Stimulated activated CD8-positive, alpha-beta memory T cell treated with anti-CD3 and anti-CD28 coated beads, Interleukin-2, amount 100 ng/mL, for 1 hour (primary cell): ENCODE data around the gene C13orf46.

Source experiments
- DNase-seq, 2 donors: peaks; one replicate each; pipeline ENCODE4 v3.0.0-alpha.2; 2020; ENCODE audit warnings: low read depth in 2 of 2

Gene C13orf46

DNA sequence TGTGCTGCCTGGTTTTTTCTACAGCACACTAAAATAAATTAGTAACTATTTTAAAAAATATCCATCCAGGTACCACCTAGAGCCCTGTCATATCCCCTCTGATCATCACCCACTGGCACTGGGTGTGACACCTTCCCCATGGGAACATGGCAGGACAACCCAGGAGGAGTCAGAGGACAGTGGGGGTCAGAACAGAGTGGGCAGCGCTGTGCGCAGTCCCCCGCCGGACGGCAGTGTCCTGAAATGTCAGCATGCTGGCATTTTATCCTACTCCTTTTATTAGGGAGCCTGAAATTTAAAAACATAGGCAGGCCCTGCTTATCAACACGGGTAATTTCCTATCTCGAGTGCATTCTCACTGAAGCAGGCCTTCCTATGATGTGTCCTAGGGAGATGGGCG, 67.9 kb downstream of the C13orf46 start:
- DNase-seq, result no peak

DNA sequence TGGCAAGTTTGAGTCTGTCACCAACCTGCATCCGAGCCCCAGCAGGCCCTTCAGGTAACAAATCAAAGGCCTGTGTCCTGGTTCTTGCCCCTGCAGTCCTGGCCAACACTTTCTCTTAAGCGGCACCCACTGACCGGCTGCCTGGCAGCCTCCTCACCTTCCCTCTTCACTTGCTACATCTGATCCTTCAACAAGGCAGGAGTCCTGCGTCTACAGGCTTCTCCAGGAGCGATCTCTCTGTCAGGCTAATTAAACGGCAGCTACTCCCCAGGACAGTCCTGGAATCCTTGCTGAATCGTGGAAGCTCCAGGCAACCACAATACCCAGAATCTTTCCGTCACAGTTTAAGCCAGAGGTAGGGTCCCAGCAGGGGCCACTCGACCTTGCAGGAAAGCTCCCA, 68.9 kb downstream of the C13orf46 start:
- no peak for DNase-seq

DNA sequence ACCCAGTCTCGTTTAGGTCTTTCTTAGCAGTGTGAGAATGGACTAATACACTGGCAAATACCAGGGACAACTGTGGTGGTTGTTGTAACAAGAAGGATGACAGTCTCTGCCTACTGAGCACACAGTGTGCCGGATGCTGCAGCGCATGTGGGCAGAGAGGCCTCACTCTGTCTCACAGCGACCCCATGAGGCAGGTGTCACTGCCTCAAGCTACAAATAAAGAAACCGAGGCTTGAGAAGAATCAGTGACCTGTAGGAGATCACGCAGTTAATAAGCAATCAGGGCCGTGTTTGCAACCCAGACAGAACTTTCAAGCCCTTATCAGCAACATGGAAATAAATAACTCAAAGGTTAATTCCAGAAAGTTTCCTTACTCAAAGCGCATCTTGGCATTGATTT, 69.5 kb downstream of the C13orf46 start:
- DNase-seq, result no peak

DNA sequence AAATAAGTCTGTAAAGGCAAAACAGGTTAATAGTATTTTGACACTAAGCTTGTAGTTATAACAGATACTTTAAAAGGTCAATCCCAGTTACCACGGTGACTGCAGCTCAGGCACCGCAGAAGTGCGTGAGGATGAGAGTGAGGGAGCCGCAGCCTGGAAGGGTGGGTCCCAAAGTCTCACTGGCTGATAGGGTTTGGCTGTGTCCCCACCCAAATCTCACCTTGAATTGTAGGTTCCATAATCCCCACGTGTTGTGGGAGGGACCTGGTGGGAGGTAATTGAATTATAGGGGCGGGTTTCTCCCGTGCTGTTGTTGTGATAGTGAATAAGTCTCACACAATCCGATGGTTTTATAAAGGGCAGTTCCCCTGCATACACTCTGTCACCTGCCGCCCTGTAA, 70.0 kb downstream of the C13orf46 start:
- DNase-seq, result no peak
